Measurements from ENCODE around the gene PSMD7. TPM values are rescaled to one million over a fixed set of nuclear protein-coding genes. Genes with fewer than 3 reads are reported as not detected.

Gene PSMD7
- total and polyA plus RNA-seq, 2 donors (not counting 1 experiment from before 2014, with no cell fraction given), result 34.1 to 60.8 TPM

DNA sequence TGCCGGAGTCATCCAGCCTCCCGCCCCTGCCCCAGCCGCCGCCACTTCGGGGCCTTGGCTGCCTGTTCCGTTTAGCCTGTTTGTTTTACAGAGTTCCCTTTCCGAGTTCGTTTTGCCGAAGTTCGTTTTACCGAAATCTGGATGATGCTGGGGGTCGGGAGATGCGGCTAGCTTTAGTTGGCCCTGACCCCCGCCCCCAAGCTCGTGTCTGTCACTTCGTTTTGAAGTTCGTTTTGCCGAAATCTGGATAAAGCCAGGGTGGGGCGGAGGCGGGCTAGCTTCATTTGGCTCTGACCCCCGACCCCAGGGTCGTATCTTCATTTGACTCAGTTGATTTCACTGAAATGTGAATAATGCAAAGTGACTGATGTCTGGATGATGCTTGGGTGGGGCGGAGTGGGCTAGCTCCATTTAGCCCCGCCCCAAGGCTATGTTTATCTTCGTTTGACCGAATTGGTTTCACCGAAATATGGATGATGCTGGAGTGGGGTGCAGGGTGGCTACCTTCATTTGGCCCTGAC, 591 bp downstream of the PSMD7 start:
- H3K4me2 ChIP-seq (replicated peaks; ENCODE audit: low read depth, low read length, poor library complexity, severe bottlenecking), result peak overlapping the region; percentile 90
- no peaks in the 10 kb centered on the region for H3K27me3 ChIP-seq (replicated peaks in 1 of 4; ENCODE audit: control extremely low read depth in 1 of 4, control insufficient read depth in 3 of 4, insufficient read depth in 4 of 4, low read length in 3 of 4)
- POLR2A ChIA-PET, result interaction anchor here (0.8 to 1.0 kb wide), 3 partner anchors 16 to 404 kb away, joined by 3 to 4 read pairs (median 3); partner anchors contain the start of genes MLKL and RFWD3
- no peak for ATAC-seq (ENCODE audit: low read depth)
- Mint-ChIP-seq H3K27me3 (no peaks in the 10 kb centered on the region), H3K4me1 (peaks cover 24% of the 10 kb centered on the region), H3K27ac (peak overlapping the region; percentile 96), H3K9me3 (ENCODE audit: insufficient read depth) (no peaks in the 10 kb centered on the region), H3K4me3 (peak overlapping the region; percentile 95)
- under 1% methylated on average over 27 of the region's 27 CpGs for WGBS (ENCODE audit: insufficient coverage)
- intact Hi-C loops (cut with micrococcal nuclease), result loop anchor here (5.0 to 10.0 kb wide), 3 partner anchors 690 to 1252 kb away; partner anchors contain the start of genes WDR59, ZFHX3 and ZFP1
- CTCF ChIA-PET, result interaction anchor here (0.7 to 1.5 kb wide), 2 partner anchors 11 to 370 kb away, joined by 3 to 6 read pairs; partner anchors contain the start of gene RFWD3
- DNase-seq, result no peak
- peak overlapping the region; percentile 87 for H2AFZ ChIP-seq (ENCODE audit: insufficient read depth, low read depth, low read length, poor library complexity, severe bottlenecking)
- H3K9ac ChIP-seq (ENCODE audit: low read length), result peak overlapping the region; percentile 72
- peaks cover 7% of the 10 kb centered on the region for H4K20me1 ChIP-seq (ENCODE audit: control insufficient read depth, insufficient read depth, low read length, poor library complexity, severe bottlenecking)
- peaks cover 22 to 26% of the 10 kb centered on the region in 2 donors for H3K4me1 ChIP-seq (ENCODE audit: control insufficient read depth in 2 of 2, insufficient read depth in 2 of 2, low read length in 2 of 2)
- TF ChIP-seq, protein P1, sequence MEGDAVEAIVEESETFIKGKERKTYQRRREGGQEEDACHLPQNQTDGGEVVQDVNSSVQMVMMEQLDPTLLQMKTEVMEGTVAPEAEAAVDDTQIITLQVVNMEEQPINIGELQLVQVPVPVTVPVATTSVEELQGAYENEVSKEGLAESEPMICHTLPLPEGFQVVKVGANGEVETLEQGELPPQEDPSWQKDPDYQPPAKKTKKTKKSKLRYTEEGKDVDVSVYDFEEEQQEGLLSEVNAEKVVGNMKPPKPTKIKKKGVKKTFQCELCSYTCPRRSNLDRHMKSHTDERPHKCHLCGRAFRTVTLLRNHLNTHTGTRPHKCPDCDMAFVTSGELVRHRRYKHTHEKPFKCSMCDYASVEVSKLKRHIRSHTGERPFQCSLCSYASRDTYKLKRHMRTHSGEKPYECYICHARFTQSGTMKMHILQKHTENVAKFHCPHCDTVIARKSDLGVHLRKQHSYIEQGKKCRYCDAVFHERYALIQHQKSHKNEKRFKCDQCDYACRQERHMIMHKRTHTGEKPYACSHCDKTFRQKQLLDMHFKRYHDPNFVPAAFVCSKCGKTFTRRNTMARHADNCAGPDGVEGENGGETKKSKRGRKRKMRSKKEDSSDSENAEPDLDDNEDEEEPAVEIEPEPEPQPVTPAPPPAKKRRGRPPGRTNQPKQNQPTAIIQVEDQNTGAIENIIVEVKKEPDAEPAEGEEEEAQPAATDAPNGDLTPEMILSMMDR (IDR thresholded peaks at IDR 0.05), result no peak
- no peak for TF ChIP-seq EZH2 (IDR thresholded peaks at IDR 0.05; ENCODE audit: borderline replicate concordance, insufficient read depth, low read depth, low read length, poor library complexity, severe bottlenecking)
- peak overlapping the region; percentile 74 to 94 (median 93) for H3K4me3 ChIP-seq (ENCODE audit: control extremely low read depth in 1 of 5, extremely low read depth in 1 of 5, insufficient read depth in 1 of 5, low read depth in 2 of 5, low read length in 4 of 5)
- H3K36me3 ChIP-seq (replicated peaks in 1 of 2; ENCODE audit: control extremely low read depth in 1 of 2, control insufficient read depth in 1 of 2, extremely low read depth in 1 of 2, insufficient read depth in 2 of 2, low read length in 1 of 2), result peaks cover 5 to 40% of the 10 kb centered on the region in 2 experiments
- H3K27ac ChIP-seq (ENCODE audit: low read length in 2 of 2), result peak overlapping the region; percentile 87 to 96
- peaks cover 34% of the 10 kb centered on the region for H3K79me2 ChIP-seq (ENCODE audit: control insufficient read depth, insufficient read depth, low read length)
- no peaks in the 10 kb centered on the region for H3K9me3 ChIP-seq (ENCODE audit: control extremely low read depth in 1 of 3, control insufficient read depth in 2 of 3, insufficient read depth in 1 of 3, low read length in 2 of 3)

DNA sequence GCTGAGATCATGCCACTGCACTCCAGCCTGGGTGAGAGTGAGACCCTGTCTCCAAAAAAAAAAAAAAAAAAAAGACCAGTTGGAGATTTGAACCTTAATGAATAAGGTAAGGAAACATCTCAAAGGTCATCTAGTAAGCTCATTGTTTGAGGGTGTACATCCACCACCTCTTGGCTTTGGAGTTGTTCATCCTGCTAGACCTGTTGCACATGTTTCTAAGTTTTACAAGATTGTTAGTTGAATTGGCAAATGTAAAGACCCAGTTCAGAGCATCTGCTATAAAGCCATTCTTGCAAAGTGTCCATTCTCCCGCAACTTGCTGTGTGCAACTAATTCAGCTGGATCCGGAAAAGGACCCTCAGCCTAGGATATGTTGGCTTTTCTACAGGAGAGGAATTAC, 1.5 kb downstream of the PSMD7 start:
- no peak for ATAC-seq (ENCODE audit: low read depth)
- POLR2A ChIA-PET, result interaction anchor here (0.6 to 0.8 kb wide), 2 partner anchors 15 to 17 kb away, joined by 3 read pairs; no protein-coding TSS in a partner anchor

More for the DNA sequence above, 1.5 kb downstream of the PSMD7 start:
- H3K27me3 ChIP-seq (replicated peaks in 1 of 4; ENCODE audit: control extremely low read depth in 1 of 4, control insufficient read depth in 3 of 4, insufficient read depth in 4 of 4, low read length in 3 of 4), result no peaks in the 10 kb centered on the region
- H3K79me2 ChIP-seq (ENCODE audit: control insufficient read depth, insufficient read depth, low read length), result peaks cover 34% of the 10 kb centered on the region
- TF ChIP-seq EZH2 (IDR thresholded peaks at IDR 0.05; ENCODE audit: borderline replicate concordance, insufficient read depth, low read depth, low read length, poor library complexity, severe bottlenecking), result no peak
- TF ChIP-seq, protein P1 (IDR thresholded peaks at IDR 0.05), result no peak
- peaks cover 7% of the 10 kb centered on the region for H4K20me1 ChIP-seq (ENCODE audit: control insufficient read depth, insufficient read depth, low read length, poor library complexity, severe bottlenecking)
- H3K9me3 Mint-ChIP-seq (ENCODE audit: insufficient read depth), result no peaks in the 10 kb centered on the region
- CTCF ChIA-PET, result interaction anchor here (1.0 kb wide), 1 partner anchor 12 kb away, joined by 6 read pairs; no protein-coding TSS in a partner anchor
- peak overlapping the region in 2 of 5 experiments; percentile 74 to 93 for H3K4me3 ChIP-seq (ENCODE audit: control extremely low read depth in 1 of 5, extremely low read depth in 1 of 5, insufficient read depth in 1 of 5, low read depth in 2 of 5, low read length in 4 of 5)
- H2AFZ ChIP-seq (ENCODE audit: insufficient read depth, low read depth, low read length, poor library complexity, severe bottlenecking), result no peak overlapping the region
- H3K9me3 ChIP-seq (ENCODE audit: control extremely low read depth in 1 of 3, control insufficient read depth in 2 of 3, insufficient read depth in 1 of 3, low read length in 2 of 3), result no peaks in the 10 kb centered on the region
- H3K36me3 ChIP-seq (replicated peaks in 1 of 2; ENCODE audit: control extremely low read depth in 1 of 2, control insufficient read depth in 1 of 2, extremely low read depth in 1 of 2, insufficient read depth in 2 of 2, low read length in 1 of 2), result peaks cover 7 to 49% of the 10 kb centered on the region in 2 experiments
- no peak for DNase-seq
- intact Hi-C loops (cut with micrococcal nuclease), result loop anchor here (5.0 to 10.0 kb wide), 3 partner anchors 689 to 1253 kb away; partner anchors contain the start of genes WDR59, ZFHX3 and ZFP1
- 90% methylated on average over 2 of the region's 2 CpGs for WGBS (ENCODE audit: insufficient coverage)
- peak overlapping the region; percentile 90 for H3K4me2 ChIP-seq (replicated peaks; ENCODE audit: low read depth, low read length, poor library complexity, severe bottlenecking)
- peaks cover 22 to 26% of the 10 kb centered on the region in 2 donors for H3K4me1 ChIP-seq (ENCODE audit: control insufficient read depth in 2 of 2, insufficient read depth in 2 of 2, low read length in 2 of 2)
- peak overlapping the region; percentile 26 for H3K27ac Mint-ChIP-seq
- H3K27me3 Mint-ChIP-seq, result no peaks in the 10 kb centered on the region
- H3K9ac ChIP-seq (ENCODE audit: low read length), result no peak overlapping the region
- peak overlapping the region; percentile 62 for H3K4me3 Mint-ChIP-seq
- H3K27ac ChIP-seq (ENCODE audit: low read length in 2 of 2), result no peak overlapping the region
- H3K4me1 Mint-ChIP-seq, result peaks cover 24% of the 10 kb centered on the region

Measured in B cell (primary cell).